ENCODE results near the gene MFSD6. TPM values are rescaled to one million over a fixed set of nuclear protein-coding genes. Genes with fewer than 3 reads are reported as not detected.

The MFSD6 gene
- polyA plus RNA-seq, 3 donors, result 8.8 to 15.7 (median 12.9) TPM

GRCh38 chr2:190367091-190367490 lies 41.1 kb upstream of the MFSD6 start:
- no peak overlapping the region for H3K9ac ChIP-seq (ENCODE audit: insufficient read depth, low read length, poor library complexity, severe bottlenecking)
- Mint-ChIP-seq H3K36me3 (peaks cover 28 to 51% of the 10 kb centered on the region in 2 donors), H3K4me1 (no peaks in the 10 kb centered on the region), H3K27me3 (ENCODE audit: low read depth in 3 of 3) (peaks cover 0 to 1% (median 0%) of the 10 kb centered on the region in 3 donors), H3K9me3 (no peaks in the 10 kb centered on the region), H3K27ac (no peak overlapping the region), H3K4me3 (no peak overlapping the region)
- 95% methylated on average over 3 of the region's 4 CpGs for WGBS (ENCODE audit: insufficient coverage)
- no peaks in the 10 kb centered on the region for H3K79me2 ChIP-seq (ENCODE audit: insufficient read depth, low read length)
- no peaks in the 10 kb centered on the region for H3K4me1 ChIP-seq (ENCODE audit: control insufficient read depth in 1 of 2, insufficient read depth in 2 of 2, low read length in 2 of 2)
- H2AFZ ChIP-seq (ENCODE audit: insufficient read depth, low read depth, low read length, poor library complexity, severe bottlenecking), result no peak overlapping the region
- no peak for DNase-seq
- intact Hi-C loops (cut with micrococcal nuclease), result no loop called here
- H3K4me2 ChIP-seq (replicated peaks; ENCODE audit: extremely low read depth, low read length, poor library complexity, severe bottlenecking), result no peak overlapping the region
- no peak overlapping the region for H3K27ac ChIP-seq (ENCODE audit: low read depth in 1 of 2, low read length in 2 of 2)
- H3K4me3 ChIP-seq (replicated peaks in 1 of 3; ENCODE audit: low read depth in 2 of 3, low read length in 3 of 3), result no peak overlapping the region
- H3K9me3 ChIP-seq (replicated peaks in 1 of 2; ENCODE audit: control insufficient read depth in 1 of 2, insufficient read depth in 1 of 2, low read length in 2 of 2), result no peaks in the 10 kb centered on the region
- peaks cover 49 to 93% of the 10 kb centered on the region in 2 donors for H3K36me3 ChIP-seq (replicated peaks in 1 of 2; ENCODE audit: control insufficient read depth in 1 of 2, insufficient read depth in 2 of 2, low read length in 2 of 2)
- no peak for TF ChIP-seq CTCF (IDR thresholded peaks at IDR 0.05)
- no peaks in the 10 kb centered on the region for H4K20me1 ChIP-seq (ENCODE audit: insufficient read depth, low read length)
- H3K27me3 ChIP-seq (ENCODE audit: control insufficient read depth in 2 of 2, insufficient read depth in 2 of 2, low read length in 2 of 2), result no peaks in the 10 kb centered on the region

GRCh38 chr2:190369635-190370034 lies 38.5 kb upstream of the MFSD6 start:
- intact Hi-C loops (cut with micrococcal nuclease), result loop anchor here in 1 of 2 donors (5.0 kb wide), 1 partner anchor 277 kb away; no protein-coding TSS in a partner anchor
- no peak for DNase-seq
- Mint-ChIP-seq H3K27me3 (ENCODE audit: low read depth in 3 of 3) (peaks cover 0 to 1% (median 0%) of the 10 kb centered on the region in 3 donors), H3K27ac (no peak overlapping the region), H3K36me3 (peaks cover 10 to 40% of the 10 kb centered on the region in 2 donors), H3K9me3 (no peaks in the 10 kb centered on the region), H3K4me1 (no peaks in the 10 kb centered on the region), H3K4me3 (no peak overlapping the region)
- H4K20me1 ChIP-seq (ENCODE audit: insufficient read depth, low read length), result no peaks in the 10 kb centered on the region
- no peak overlapping the region for H3K4me2 ChIP-seq (replicated peaks; ENCODE audit: extremely low read depth, low read length, poor library complexity, severe bottlenecking)
- no peak for TF ChIP-seq CTCF (IDR thresholded peaks at IDR 0.05)
- no peaks in the 10 kb centered on the region for H3K79me2 ChIP-seq (ENCODE audit: insufficient read depth, low read length)
- no peak overlapping the region for H3K9ac ChIP-seq (ENCODE audit: insufficient read depth, low read length, poor library complexity, severe bottlenecking)
- H3K9me3 ChIP-seq (replicated peaks in 1 of 2; ENCODE audit: control insufficient read depth in 1 of 2, insufficient read depth in 1 of 2, low read length in 2 of 2), result no peaks in the 10 kb centered on the region
- H2AFZ ChIP-seq (ENCODE audit: insufficient read depth, low read depth, low read length, poor library complexity, severe bottlenecking), result no peak overlapping the region
- no peak overlapping the region for H3K27ac ChIP-seq (ENCODE audit: low read depth in 1 of 2, low read length in 2 of 2)
- peaks cover 40 to 69% of the 10 kb centered on the region in 2 donors for H3K36me3 ChIP-seq (replicated peaks in 1 of 2; ENCODE audit: control insufficient read depth in 1 of 2, insufficient read depth in 2 of 2, low read length in 2 of 2)
- H3K4me3 ChIP-seq (replicated peaks in 1 of 3; ENCODE audit: low read depth in 2 of 3, low read length in 3 of 3), result no peak overlapping the region
- no peaks in the 10 kb centered on the region for H3K4me1 ChIP-seq (ENCODE audit: control insufficient read depth in 1 of 2, insufficient read depth in 2 of 2, low read length in 2 of 2)
- no peaks in the 10 kb centered on the region for H3K27me3 ChIP-seq (ENCODE audit: control insufficient read depth in 2 of 2, insufficient read depth in 2 of 2, low read length in 2 of 2)
- no CpG with 5 or more reads among the region's 2 CpGs for WGBS (ENCODE audit: insufficient coverage)
